WTC11 (cell line): ENCODE results near the gene NDUFV1. TPM values are rescaled to one million over a fixed set of nuclear protein-coding genes. Genes with fewer than 3 reads are reported as not detected.

Source experiments
- ATAC-seq: fragments of 200-7000 bp; cut with Tn5 transposase; 2 replicates; pipeline ENCODE4 v1.10.0; 2021; ENCODE audit warnings: mild to moderate bottlenecking, moderate library complexity
- CTCF ChIA-PET: fragments of 300-600 bp; sonication (Branson Sonifier 250); formaldehyde crosslinking; loops from one replicate; lab custom pipeline; 2021; ENCODE audit warnings: antibody characterized with exemption; lab: Charles Lee
- POLR2A ChIA-PET: fragments of 350-600 bp; sonication (Branson Sonifier 250); formaldehyde crosslinking; loops from one replicate; lab custom pipeline; 2021; ENCODE audit warnings: antibody characterized with exemption; lab: Charles Lee
- DNase-seq: peaks from one replicate; pipeline ENCODE4 v3.0.0; 2021; ENCODE audit warnings: low spot score
- H3K27ac Mint-ChIP-seq: 2 replicates; pipeline ENCODE4 v1.8.0; 2021; ENCODE audit warnings: mixed read lengths
- H3K27me3 Mint-ChIP-seq: 2 replicates; pipeline ENCODE4 v1.8.0; 2021; ENCODE audit warnings: low read depth, mild to moderate bottlenecking, moderate library complexity, mixed read lengths
- H3K36me3 Mint-ChIP-seq: 2 replicates; pipeline ENCODE4 v1.8.0; 2021; ENCODE audit warnings: mixed read lengths
- H3K4me1 Mint-ChIP-seq: 2 replicates; pipeline ENCODE4 v1.8.0; 2022; ENCODE audit warnings: mixed read lengths
- H3K4me3 Mint-ChIP-seq: 2 replicates; pipeline ENCODE4 v1.8.0; 2021; ENCODE audit warnings: mild to moderate bottlenecking, moderate library complexity, mixed read lengths
- H3K9me3 Mint-ChIP-seq: 2 replicates; pipeline ENCODE4 v1.8.0; 2021; ENCODE audit warnings: mixed read lengths
- ATF3 ChIP-seq: sonication (generic); formaldehyde crosslinking; conservative IDR thresholded peaks from 2 replicates; pipeline ENCODE4 v1.8.1; 2022; ENCODE audit warnings: mild to moderate bottlenecking, missing genetic modification reagents
- CTCF ChIP-seq: fragments of 200-600 bp; IDR thresholded peaks from 2 replicates; pipeline ENCODE4 v1.8.0; 2022; ENCODE audit warnings: antibody characterized with exemption
- ESRRA ChIP-seq: sonication (generic); formaldehyde crosslinking; IDR thresholded peaks from 2 replicates; pipeline ENCODE4 v1.8.1; 2022; ENCODE audit warnings: mild to moderate bottlenecking, missing genetic modification reagents, borderline replicate concordance
- FOXK1 ChIP-seq: sonication (generic); formaldehyde crosslinking; IDR thresholded peaks from 2 replicates; pipeline ENCODE4 v1.8.0; 2022; ENCODE audit warnings: mild to moderate bottlenecking, moderate library complexity, missing genetic modification reagents
- JAZF1 ChIP-seq: fragments of 250-450 bp; sonication (Bioruptor Pico); IDR thresholded peaks from 2 replicates; pipeline ENCODE4 v1.9.0; 2021; ENCODE audit warnings: moderate library complexity, mild to moderate bottlenecking, inconsistent platforms
- MYBL2 ChIP-seq: sonication (generic); formaldehyde crosslinking; IDR thresholded peaks from 2 replicates; pipeline ENCODE4 v1.8.1; 2023; ENCODE audit warnings: mild to moderate bottlenecking, moderate library complexity, missing genetic modification reagents
- NFATC4 ChIP-seq: fragments of 250-450 bp; sonication (Bioruptor Pico); IDR thresholded peaks from 2 replicates; pipeline ENCODE4 v1.9.0; 2021; ENCODE audit warnings: mild to moderate bottlenecking
- NFYB ChIP-seq: sonication (generic); formaldehyde crosslinking; conservative IDR thresholded peaks from 2 replicates; pipeline ENCODE4 v1.8.0; 2022; ENCODE audit warnings: low read depth, missing genetic modification reagents
- NR2C2 ChIP-seq: sonication (generic); formaldehyde crosslinking; IDR thresholded peaks from 2 replicates; pipeline ENCODE4 v1.8.0; 2022; ENCODE audit warnings: mild to moderate bottlenecking, missing genetic modification reagents
- OVOL2 ChIP-seq: fragments of 250-450 bp; sonication (Bioruptor Pico); IDR thresholded peaks from 2 replicates; pipeline ENCODE4 v1.9.0; 2021; ENCODE audit warnings: mild to moderate bottlenecking, borderline replicate concordance
- SP1 ChIP-seq: sonication (generic); formaldehyde crosslinking; conservative IDR thresholded peaks from 2 replicates; pipeline ENCODE4 v1.8.1; 2022; ENCODE audit warnings: missing genetic modification reagents
- STAT6 ChIP-seq: sonication (generic); formaldehyde crosslinking; conservative IDR thresholded peaks from 2 replicates; pipeline ENCODE4 v1.8.1; 2023; ENCODE audit warnings: mild to moderate bottlenecking, low read depth, missing genetic modification reagents, moderate library complexity
- TEAD1 ChIP-seq: sonication (generic); formaldehyde crosslinking; IDR thresholded peaks from 2 replicates; pipeline ENCODE4 v1.8.0; 2022; ENCODE audit warnings: mild to moderate bottlenecking, missing genetic modification reagents
- ZNF121 ChIP-seq: sonication (generic); formaldehyde crosslinking; IDR thresholded peaks from 2 replicates; pipeline ENCODE4 v1.8.0; 2023; ENCODE audit warnings: missing genetic modification reagents
- ZNF138 ChIP-seq: sonication (generic); formaldehyde crosslinking; conservative IDR thresholded peaks from 2 replicates; pipeline ENCODE4 v1.8.1; 2022; ENCODE audit warnings: mild to moderate bottlenecking, moderate library complexity, missing genetic modification reagents
- total RNA-seq: library from RNA; stranded (reverse); gene quantifications from 3 replicates; pipeline ENCODE4 v1.2.3, GENCODE V29; 2021
- TF ChIP-seq, protein P1 (sequence below): fragments of 250-450 bp; sonication (Bioruptor Pico); conservative IDR thresholded peaks from 2 replicates; pipeline ENCODE4 v1.9.0; 2021; ENCODE audit warnings: mild to moderate bottlenecking

Gene NDUFV1
- total RNA-seq, 1 experiment from 2014 or later = 231 TPM

- no peak for TF ChIP-seq FOXK1 (CRISPR knock-in tag)
- no peak for TF ChIP-seq NR2C2
- TF ChIP-seq STAT6 (CRISPR knock-in tag) = no peak
- no peak for TF ChIP-seq OVOL2 (CRISPR knock-in tag)
- TF ChIP-seq ZNF121 (CRISPR knock-in tag) = no peak
Observed at GRCh38 chr11:67572305-67572704, 34.4 kb upstream of the NDUFV1 start (continued).

GRCh38 chr11:67572747-67573419 is 33.9 kb upstream of the NDUFV1 start:
- H3K27ac Mint-ChIP-seq = no peak overlapping the region
- CTCF ChIA-PET = interaction anchor here (0.6 to 3.1 kb wide), 21 partner anchors 8 to 204 kb away, joined by 3 to 26 read pairs (median 4); partner anchors contain the start of genes GSTP1 and NUDT8
- peaks cover 6% of the 10 kb centered on the region for H3K36me3 Mint-ChIP-seq
- no peaks in the 10 kb centered on the region for H3K4me1 Mint-ChIP-seq
- peak; percentile 71 for DNase-seq
- TF ChIP-seq CTCF (0 out of 2 replicates have a peak, but pooled peaks have one; percentile 39), JAZF1 (CRISPR knock-in tag) (no peak)
- H3K9me3 Mint-ChIP-seq = peaks cover 11% of the 10 kb centered on the region
- peaks cover 30% of the 10 kb centered on the region for H3K27me3 Mint-ChIP-seq
- ATAC-seq = peak; percentile 60
- H3K4me3 Mint-ChIP-seq = no peak overlapping the region
- POLR2A ChIA-PET = no interaction called here

GRCh38 chr11:67574938-67575337 is 31.8 kb upstream of the NDUFV1 start:
- ChIA-PET CTCF (interaction anchor here (1.5 kb wide), 1 partner anchor 39 kb away, joined by 3 read pairs; no protein-coding TSS in a partner anchor), POLR2A (no interaction called here)
- TF ChIP-seq TEAD1 (CRISPR knock-in tag) = no peak
- TF ChIP-seq NFATC4 (CRISPR knock-in tag) = no peak
- no peak for TF ChIP-seq SP1 (CRISPR knock-in tag)
- no peak for TF ChIP-seq NFYB (CRISPR knock-in tag)
- TF ChIP-seq MYBL2 (CRISPR knock-in tag) = no peak
- no peak for TF ChIP-seq ZNF138 (CRISPR knock-in tag)
- no peak for TF ChIP-seq ATF3
- peaks cover 6% of the 10 kb centered on the region for H3K36me3 Mint-ChIP-seq
- no peak for DNase-seq
- H3K4me1 Mint-ChIP-seq = peaks cover 9% of the 10 kb centered on the region
- ATAC-seq = no peak
- peaks cover 11% of the 10 kb centered on the region for H3K9me3 Mint-ChIP-seq
- H3K4me3 Mint-ChIP-seq = no peak overlapping the region
- no peak overlapping the region for H3K27ac Mint-ChIP-seq
- H3K27me3 Mint-ChIP-seq = peaks cover 30% of the 10 kb centered on the region

GRCh38 chr11:67576735-67577475 is 29.8 kb upstream of the NDUFV1 start:
- POLR2A ChIA-PET = no interaction called here

More at GRCh38 chr11:67576735-67577475, 29.8 kb upstream of the NDUFV1 start:
- Mint-ChIP-seq H3K36me3 (peaks cover 3% of the 10 kb centered on the region; the same call in 1 of the 2 replicates), H3K4me3 (no peak overlapping the region), H3K27ac (no peak overlapping the region), H3K27me3 (peaks cover 26% of the 10 kb centered on the region), H3K9me3 (peaks cover 4% of the 10 kb centered on the region), H3K4me1 (peaks cover 27% of the 10 kb centered on the region)
- peak; percentile 59 for ATAC-seq
- no peak for TF ChIP-seq ESRRA (CRISPR knock-in tag)
- TF ChIP-seq, protein P1, sequence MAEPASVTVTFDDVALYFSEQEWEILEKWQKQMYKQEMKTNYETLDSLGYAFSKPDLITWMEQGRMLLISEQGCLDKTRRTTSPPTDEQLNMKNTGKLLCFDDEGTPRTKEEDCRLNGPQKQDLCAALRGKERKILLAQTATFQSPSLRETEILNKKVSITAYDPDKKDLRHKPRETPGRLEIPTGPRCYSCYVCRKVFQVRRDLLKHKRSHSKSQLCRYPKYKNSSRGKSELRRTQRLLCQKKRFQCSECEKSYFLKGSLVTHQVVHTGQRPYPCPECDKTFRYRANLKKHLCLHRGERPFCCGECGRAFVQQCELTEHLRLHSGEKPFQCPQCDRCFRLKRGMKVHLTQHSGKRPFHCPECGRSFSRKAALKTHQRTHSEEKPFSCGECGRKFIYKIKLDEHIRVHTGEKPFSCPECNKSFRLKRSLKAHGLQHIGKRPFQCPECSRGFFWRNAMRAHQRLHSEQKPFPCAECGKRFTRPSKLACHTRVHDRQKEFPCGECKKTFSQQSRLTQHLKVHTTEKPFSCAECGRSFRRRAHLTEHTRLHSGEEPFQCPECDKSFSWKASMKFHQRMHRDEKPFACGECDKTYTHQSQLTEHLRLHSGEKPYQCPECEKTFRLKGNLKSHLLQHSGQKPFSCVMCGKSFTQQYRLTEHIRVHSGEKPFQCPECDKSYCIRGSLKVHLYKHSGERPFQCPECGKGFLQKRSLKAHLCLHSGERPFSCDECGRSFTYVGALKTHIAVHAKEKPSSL = no peak
- TF ChIP-seq, all 79 proteins: peak for 0
- DNase-seq = peak; percentile 50
- CTCF ChIA-PET = interaction anchor here (0.7 to 2.9 kb wide), 8 partner anchors 16 to 229 kb away, joined by 3 to 32 read pairs (median 4); partner anchors contain the start of gene NUDT8
